DND-41 (cell line): ENCODE data around the gene FBXW11.

ENCODE experiments used
- EZH2 ChIP-seq: IDR thresholded peaks from 3 replicates; pipeline ENCODE4 v1.6.1; 2012; ENCODE audit warnings: borderline replicate concordance, low read depth, mild to moderate bottlenecking, moderate library complexity, low read length, inconsistent platforms; ENCODE audit not compliant: severe bottlenecking
- TF ChIP-seq, protein P1 (sequence below): IDR thresholded peaks from 2 replicates; pipeline ENCODE4 v1.5.1; 2012; ENCODE audit warnings: borderline replicate concordance, low read length, moderate library complexity, mild to moderate bottlenecking; ENCODE audit not compliant: poor library complexity, severe bottlenecking; ENCODE audit errors: extremely low read depth

- TF ChIP-seq, protein P1, sequence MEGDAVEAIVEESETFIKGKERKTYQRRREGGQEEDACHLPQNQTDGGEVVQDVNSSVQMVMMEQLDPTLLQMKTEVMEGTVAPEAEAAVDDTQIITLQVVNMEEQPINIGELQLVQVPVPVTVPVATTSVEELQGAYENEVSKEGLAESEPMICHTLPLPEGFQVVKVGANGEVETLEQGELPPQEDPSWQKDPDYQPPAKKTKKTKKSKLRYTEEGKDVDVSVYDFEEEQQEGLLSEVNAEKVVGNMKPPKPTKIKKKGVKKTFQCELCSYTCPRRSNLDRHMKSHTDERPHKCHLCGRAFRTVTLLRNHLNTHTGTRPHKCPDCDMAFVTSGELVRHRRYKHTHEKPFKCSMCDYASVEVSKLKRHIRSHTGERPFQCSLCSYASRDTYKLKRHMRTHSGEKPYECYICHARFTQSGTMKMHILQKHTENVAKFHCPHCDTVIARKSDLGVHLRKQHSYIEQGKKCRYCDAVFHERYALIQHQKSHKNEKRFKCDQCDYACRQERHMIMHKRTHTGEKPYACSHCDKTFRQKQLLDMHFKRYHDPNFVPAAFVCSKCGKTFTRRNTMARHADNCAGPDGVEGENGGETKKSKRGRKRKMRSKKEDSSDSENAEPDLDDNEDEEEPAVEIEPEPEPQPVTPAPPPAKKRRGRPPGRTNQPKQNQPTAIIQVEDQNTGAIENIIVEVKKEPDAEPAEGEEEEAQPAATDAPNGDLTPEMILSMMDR: no peak
- TF ChIP-seq EZH2: no peak
These were observed 138.2 kb downstream of the FBXW11 start for GRCh38 chr5:171868236-171868635.
